ENCODE measurements around the gene CNOT4.

DNA sequence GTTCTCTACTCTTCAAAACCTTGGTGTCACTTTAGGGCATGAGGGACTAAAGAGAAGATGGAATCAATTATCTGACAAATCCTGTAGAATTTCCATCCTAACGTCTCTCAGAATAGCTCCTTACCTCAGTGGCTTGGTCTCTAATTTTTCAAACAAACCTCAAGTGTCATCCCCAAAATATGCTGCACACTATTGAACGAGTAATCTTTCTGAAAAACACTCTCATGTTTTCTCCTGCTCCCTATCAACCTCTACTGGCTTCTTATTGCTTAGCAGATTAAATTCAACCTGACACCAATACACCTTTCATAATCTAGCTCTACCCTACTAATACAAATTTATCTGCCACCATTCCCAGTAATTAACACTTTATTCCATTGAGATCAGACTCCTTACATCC, 8.5 kb downstream of the CNOT4 start:
- no peak for TF ChIP-seq CTCF (IDR thresholded peaks at IDR 0.05)
- TF ChIP-seq POLR2A (IDR thresholded peaks at IDR 0.05), result no peak
